ENCODE measurements around the gene CER1.

CER1 gene, protein sequence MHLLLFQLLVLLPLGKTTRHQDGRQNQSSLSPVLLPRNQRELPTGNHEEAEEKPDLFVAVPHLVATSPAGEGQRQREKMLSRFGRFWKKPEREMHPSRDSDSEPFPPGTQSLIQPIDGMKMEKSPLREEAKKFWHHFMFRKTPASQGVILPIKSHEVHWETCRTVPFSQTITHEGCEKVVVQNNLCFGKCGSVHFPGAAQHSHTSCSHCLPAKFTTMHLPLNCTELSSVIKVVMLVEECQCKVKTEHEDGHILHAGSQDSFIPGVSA

DNA sequence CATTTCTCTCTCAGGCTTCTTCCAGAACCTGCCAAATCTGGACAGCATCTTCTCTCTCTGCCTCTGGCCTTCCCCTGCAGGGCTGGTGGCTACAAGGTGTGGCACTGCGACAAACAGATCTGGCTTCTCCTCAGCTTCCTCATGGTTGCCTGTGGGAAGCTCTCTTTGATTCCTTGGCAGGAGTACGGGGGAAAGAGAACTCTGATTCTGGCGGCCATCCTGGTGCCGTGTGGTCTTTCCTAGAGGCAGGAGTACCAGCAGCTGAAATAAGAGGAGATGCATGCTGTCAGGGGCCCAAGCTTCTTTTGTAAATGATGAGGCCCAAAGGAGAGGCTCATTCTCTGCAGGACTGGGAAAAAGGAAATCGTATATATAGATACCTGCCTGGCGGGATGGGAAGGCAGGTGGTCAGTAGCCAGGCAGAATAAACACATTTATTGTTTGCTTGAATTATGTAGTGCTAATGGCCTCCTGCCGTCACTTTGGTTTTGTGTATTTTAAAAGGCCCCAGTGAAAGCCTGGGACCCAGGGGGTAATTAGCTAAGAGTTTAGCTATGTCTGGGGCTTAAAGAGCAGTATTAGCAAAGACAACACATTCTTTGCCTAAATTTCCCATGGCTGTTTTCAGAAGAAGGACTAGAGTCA is at the start of gene CER1:
Gene CER1 (minus strand): TSS at position 343 of the 645 bp plus-strand sequence. CDS start 61 bp downstream, at position 282.
- ATAC-seq (no peak), DNase-seq (no peak)

DNA sequence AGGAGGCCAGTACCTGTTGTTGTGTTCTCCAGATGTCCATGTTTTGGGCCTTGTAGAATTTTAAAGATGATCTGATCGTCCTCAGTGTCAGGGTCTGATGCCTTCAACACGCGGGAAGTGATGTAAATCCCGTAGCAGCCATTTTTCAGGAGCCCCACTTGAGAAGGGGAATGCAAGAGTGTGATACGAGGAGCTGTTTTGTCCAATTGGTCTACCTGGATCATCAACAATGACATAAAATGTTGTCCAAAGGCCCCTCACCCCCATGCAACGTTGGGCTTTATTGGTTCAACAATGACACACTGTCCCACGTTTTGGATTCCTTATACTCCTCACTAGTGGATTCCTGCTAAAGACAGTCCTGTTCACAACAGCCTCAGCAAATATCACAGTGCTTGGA is 48.1 kb upstream of the CER1 start:
- ATAC-seq (no peak), DNase-seq (no peak)

DNA sequence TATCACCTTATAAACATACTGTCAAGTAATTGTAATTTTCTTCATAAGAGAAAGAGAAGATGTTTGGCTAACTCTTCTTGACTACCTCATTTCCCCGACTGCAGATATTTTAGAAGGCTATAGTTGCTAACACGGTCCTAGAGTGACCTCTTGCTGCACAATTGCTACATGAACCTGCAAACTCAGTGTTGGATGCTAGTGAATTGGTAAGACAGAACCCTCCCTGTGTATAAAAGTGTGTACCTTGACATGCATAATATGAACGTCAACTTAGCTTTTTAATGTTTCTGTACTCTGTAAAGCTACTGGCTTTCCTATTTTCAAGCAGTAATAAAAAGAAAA is 46.7 kb upstream of the CER1 start:
- no peak for ATAC-seq

DNA sequence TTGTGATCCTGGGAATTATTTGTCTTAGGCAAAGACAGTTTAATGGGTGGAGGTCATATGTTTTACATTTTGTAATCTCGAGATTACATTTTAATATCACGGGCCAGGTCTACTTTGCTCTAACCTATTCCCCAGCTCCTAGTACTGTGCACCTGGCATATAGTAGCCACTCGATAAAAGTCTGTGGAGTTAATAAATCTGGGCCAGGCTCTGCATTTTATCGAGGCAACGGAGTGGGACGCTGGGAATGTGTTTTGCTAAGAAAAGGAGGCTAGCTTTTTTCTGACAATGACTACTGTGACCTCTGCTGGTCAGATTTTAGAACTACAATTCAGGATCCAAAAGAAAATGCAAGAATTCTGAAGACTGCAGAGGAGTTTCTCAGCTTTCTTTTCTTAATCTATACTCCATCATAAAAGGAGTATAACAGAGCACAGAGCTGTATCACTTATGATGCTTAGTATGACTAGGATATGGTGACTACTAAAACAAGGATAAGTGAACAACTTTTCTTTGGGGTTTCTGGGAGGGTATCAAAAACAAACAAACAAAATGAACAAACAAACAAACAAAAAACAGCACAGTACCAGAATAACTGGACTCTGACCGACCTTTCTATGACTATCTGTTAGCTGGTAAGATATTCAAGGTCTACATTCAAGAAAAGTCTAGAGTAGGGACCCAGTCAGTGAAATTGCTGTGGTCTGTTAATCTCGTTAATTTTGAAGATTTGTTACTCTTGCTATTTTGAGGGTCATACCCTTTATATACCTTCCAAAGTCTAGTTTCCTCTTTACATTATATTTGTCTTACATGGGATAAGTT is 46.1 kb upstream of the CER1 start:
- no peak for ATAC-seq
- DNase-seq: no peak

More for the DNA sequence above, 46.7 kb upstream of the CER1 start:
- DNase-seq: no peak

DNA sequence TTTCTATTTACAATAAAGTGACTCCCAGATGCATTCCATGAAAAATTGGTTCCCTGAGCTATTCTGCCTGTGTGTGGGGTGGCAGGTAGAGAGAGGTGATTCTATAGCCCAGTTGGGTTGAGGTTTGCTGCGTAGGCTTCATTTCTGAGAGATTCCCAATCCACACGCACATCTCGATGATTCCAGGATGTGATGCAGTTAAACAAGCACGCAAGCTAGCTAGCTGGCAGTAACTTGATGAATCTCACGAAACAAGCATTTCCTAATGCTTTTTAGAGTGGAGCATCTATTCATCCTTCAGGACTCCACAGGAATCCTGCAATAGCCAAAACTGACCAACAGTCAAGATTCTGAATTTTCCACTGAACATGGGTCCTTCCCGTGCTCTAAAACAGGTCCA is 43.8 kb upstream of the CER1 start:
- ATAC-seq (no peak), DNase-seq (no peak)

DNA sequence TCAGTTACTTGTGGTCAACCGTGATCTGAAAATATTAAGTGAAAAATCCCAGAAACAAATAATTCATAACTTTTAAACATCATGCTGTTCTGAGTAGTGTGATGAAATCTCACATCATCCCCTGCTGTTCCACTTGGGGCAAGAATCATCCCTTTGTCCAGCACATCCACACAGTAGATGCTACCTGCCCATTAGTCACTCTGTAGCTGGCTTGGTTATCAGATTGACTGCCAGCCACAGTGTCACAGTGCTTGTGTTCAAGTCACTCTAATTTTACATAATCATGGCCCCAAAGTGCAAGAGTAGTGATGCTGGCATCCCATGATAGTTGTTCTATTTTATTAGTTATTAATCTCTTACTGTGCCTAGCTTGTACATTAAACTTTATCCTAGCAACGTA is 39.1 kb upstream of the CER1 start:
- ATAC-seq: no peak

DNA sequence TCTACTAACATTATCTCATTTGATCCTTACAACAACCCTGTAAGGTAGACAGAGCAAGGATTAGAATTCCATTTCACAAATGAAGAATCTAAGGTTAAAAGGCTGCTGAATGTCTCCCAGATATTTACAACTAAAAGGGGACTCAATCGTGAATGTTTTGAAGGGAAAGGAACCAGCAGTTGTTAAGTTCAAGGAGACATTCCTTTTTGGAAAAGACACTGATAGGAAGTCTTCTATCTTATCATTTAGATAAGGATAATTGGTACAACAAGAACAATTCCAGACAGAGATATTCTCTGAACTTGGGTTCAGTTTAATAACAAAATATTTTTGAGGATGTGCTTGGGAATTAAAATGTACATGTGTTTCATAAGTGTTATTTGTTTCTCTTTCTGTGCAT is 37.5 kb upstream of the CER1 start:
- no peak for ATAC-seq
- no peak for DNase-seq

More for the DNA sequence above, 39.1 kb upstream of the CER1 start:
- no peak for DNase-seq

DNA sequence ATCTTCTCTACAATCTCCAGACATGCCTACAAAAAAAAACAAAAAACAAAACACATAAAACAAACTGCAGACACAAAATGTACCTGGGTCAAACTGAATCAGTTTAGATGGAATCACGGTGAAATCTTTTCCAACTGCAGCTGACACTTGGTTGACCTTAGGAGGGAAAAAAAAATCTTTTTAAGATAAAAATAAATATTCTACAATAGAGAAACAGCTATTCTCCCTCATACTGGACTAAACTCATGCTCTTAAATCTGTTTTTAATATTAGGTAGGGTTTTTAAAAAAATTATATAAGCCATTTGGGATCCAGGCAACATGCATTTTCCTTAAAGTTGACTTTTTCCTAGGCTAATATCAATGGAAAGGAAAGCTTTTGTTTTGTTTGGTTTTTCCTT is 33.8 kb upstream of the CER1 start:
- ATAC-seq (no peak), DNase-seq (no peak)

DNA sequence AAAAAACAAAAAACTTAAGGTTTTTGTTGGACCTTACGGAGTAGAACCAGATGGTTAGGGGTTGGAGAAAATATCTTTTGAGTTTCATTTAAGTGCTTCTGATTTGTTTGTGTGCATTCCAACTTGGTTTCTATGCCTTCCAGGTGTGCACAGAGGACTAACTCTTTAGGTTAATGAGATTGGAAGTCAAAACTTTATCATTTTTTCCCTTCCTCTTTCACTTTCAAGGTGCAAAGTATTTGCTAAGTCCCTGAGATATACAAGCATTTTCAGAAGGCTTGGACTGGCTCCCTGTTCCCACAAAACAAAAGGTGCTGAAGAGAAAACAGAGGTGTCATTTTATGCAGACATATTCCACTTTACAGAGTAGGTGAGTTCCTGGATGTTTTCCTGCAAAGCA is 30.3 kb upstream of the CER1 start:
- DNase-seq (no peak), ATAC-seq (no peak)

DNA sequence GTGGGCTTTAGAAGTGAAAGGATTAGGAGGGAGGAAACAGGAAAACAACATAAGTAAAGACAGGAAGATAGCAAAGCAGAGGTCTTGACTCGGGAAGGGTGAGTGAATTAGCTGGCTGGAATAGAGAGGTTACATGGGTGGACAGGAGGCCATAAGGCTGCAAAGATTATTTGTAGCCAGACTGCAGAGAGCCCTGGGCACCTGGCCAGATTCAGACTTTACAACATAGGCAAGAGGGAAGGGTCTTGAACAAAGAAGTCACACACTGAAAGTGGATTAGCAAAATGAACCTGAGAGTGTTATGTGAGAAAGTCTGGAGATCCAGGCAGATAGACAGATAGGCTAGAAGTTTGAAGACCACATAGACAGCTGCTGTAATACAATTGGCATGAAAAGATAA is 29.7 kb upstream of the CER1 start:
- DNase-seq: no peak

DNA sequence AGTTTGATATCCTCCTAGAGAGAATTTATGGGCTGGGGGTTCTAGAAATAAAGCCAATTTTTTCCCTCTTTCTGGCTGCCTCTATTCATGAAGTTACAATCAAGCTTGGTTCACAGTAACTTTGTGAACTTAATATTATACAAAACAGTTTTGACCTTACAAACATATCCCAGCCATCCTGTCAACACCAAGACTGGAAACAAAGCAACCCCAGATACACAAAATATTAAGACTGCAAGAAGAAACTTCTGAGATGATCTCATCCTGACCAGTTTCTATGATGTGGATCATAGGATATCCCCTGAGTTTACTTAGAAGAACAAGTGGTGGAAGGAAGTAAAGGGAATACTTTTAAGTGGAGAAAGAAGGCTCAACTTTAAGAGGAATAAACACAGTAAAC is 28.3 kb upstream of the CER1 start:
- no peak for ATAC-seq
- DNase-seq: no peak

More for the DNA sequence above, 29.7 kb upstream of the CER1 start:
- no peak for ATAC-seq

DNA sequence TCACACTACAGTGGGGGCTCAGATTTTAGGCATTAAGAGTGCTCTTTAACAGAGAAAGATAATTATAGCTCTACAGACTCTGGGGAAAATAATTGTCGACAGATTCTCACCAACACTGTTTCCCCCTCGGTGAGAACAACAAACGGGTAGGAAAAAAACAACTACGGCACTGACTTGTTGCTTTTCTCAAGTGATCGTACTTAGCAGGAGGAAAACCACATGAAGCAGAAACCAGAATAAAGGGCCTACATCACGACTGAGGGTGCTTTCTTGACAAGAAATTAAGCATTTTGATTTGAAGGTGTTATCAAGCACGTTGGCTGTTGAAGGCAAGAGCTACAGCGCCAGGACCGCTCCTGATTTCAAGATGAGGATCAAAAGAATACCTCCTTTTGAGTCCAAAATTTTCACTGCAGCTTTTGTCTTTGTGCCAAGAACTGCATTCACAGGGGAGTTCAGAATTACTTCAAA is 27.2 kb upstream of the CER1 start:
- DNase-seq (no peak), ATAC-seq (no peak)

DNA sequence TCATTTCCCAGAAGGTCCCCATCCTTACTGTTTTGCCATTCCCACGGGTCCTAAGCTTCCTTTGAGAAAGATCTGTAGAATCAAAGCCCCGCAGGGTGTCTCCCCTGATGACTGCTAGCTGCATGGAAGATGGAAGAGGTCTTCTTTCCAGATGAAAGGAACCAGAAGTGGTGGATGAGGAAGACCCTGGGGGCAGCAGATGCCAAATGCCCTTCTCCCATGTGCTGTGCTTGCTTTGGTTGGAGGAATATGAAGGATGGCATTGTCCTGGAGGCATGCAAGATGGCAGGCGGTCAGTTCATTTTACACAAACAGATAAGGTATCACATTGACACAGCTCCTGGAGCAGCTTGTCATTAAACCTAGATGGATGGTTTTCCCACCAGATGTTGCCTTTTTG is 25.8 kb upstream of the CER1 start:
- DNase-seq (no peak), ATAC-seq (no peak)

DNA sequence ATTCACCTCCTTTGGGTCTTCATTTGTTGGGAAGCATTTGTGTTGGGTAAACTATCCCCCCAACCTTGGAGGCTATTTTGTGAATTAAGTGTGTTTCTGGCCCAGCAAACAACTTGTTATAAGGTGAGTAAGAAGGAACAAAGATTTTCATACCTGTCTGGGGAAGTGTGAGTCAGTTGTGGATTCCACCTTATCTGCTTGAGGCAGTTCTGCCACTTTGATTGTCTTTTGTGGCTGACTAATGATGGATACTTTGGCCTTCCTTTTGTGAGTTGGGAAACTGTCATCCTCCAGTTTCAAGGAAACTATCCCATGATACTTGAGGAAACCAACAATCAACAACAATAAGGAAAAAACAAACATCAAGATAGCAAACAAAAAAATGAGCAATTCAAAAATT is 24.6 kb upstream of the CER1 start:
- ATAC-seq (no peak), DNase-seq (no peak)

DNA sequence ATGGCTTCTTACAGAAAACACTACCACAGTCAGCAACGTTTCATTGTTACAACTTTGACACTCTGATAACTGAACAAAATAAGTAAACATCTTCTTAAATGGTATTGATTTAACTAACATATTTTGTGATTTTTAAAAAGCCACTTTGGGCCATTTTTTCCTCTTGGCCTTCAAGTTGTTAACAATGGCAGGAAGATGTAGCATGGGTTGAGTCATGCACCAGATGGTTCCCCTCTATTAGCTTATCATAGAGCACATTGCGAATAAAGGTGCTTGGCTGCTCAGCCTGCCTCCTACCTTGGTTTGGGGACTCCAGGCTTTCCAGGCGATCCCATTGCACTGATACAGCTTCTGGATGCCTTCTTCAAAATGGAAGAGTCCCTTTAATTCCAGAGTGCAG is 24.1 kb upstream of the CER1 start:
- ATAC-seq (no peak), DNase-seq (no peak)

DNA sequence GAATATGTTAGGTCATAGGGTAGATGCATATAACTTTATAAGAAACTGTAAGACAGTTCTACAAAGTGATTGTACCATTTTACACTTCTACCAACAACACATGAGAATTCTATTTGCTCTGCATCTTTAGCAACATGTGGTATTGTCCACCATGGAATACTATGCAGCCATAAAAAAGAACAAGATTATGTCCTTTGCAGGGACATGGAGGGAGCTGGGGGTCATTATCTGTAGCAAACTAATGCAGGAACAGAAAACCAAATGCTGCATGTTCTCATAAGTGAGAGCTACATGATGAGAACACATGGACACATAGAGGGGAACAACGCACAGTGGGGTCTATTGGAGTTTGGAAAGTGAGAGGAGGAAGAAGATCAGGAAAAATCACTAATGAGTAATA is 22.2 kb upstream of the CER1 start:
- DNase-seq: no peak
- ATAC-seq: no peak

DNA sequence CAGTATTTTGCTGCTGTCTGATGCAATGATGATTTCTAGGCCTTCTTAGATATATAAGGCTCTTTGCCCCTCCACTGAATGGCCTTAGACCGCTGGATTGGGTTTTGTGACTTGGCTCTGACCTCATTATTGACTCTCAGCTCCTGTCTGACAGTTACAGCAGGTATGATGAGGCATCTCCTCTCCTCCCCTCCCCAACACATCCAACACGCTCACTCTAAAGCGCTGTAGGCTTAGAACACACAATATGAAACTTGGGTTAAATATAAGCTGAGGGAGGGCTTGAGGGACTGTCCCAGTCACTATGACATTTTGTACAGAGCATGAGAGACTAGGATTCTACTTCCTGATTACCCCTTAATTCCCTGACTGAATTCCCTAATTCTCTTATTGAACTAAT is 18.8 kb upstream of the CER1 start:
- ATAC-seq (peak; percentile 55), DNase-seq (no peak)

DNA sequence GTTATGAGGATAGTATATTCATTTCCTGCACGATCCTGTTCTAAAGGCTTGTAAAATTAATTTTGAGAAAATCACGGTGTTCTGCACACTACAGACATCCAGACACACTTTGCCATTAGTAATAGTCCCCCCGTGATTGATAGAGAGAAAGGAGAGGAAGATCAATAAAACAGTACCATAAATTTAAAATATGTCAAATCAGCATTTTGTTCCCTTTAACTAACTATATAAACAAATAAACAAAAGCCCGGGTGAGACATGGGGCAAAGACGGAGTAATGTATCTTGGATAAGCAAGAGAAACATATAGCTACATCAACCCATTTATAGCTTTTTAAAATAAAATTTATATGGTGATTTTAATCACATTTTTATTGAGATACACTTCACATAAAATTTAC is 10.6 kb upstream of the CER1 start:
- ATAC-seq (no peak), DNase-seq (no peak)

DNA sequence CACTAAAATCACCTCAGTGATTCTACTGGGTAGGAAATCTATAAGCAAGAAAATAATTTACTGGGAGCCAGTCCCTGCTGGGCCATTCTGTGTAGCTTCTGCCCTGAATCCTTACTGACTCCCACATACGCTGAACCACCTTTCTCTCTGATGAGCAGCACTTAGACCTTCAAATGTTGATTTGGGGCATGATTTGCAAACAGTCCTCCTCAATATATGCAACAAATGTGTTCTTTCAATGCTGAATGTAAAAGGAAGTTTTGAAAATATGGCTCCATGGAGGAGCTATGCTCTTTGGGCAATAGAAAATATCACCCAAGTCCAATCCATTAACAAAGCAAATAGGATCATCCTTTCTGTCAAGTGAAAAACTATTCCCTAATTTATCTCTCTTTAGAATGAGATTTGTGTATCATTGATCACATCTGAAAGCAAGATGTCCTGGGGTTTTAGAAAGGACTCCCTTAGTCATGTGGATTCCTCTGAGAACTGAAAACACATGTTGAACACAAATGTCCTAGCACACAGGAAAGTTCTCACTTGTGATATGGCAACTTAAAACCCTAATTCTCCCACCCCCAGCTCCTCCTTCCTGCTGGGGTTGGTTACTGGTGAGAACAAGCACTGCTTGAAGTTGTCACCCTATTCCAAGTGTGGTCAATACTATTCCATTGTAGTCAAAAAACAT is 8.9 kb upstream of the CER1 start:
- DNase-seq (no peak), ATAC-seq (no peak)

DNA sequence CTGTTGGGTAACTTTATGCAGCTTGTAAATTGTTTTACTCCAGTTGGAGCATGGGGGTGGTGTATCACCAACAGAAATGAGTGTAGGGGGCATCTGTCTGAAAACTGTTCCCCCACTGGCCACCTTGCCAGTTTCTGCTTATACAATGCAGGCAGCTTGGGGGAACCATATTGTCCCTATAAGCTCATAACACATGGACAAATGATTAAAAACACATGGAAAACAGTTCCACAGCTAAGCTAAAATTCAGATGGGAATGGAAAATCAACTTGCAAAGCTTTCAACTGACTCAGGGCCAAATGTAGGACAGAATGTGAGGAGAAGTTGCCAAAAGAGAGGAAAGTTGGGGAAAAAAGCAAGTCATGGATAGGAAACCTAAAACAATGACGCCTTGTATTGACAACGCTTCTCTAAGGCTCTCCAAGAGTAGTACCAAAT is 7.9 kb upstream of the CER1 start:
- ATAC-seq: no peak
- no peak for DNase-seq

DNA sequence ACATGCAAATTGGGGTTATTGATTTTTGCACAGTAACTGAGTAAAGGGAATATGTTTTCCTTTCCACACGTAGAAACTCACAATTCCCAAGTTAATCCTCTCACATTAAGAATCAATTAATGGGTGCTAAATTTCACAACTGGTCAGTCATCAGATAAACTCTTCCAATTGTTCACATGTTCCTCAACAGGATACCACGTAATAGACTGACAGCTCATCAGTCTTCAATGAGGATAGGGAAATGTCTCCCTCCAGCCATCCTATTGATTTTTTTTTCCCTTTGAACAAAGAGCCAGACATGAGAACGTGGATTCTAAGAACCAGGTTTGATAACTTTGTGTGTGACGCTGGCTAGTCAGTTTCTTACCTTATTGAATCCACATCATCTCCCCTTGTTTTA is 768 bp upstream of the CER1 start:
- no peak for DNase-seq

DNA sequence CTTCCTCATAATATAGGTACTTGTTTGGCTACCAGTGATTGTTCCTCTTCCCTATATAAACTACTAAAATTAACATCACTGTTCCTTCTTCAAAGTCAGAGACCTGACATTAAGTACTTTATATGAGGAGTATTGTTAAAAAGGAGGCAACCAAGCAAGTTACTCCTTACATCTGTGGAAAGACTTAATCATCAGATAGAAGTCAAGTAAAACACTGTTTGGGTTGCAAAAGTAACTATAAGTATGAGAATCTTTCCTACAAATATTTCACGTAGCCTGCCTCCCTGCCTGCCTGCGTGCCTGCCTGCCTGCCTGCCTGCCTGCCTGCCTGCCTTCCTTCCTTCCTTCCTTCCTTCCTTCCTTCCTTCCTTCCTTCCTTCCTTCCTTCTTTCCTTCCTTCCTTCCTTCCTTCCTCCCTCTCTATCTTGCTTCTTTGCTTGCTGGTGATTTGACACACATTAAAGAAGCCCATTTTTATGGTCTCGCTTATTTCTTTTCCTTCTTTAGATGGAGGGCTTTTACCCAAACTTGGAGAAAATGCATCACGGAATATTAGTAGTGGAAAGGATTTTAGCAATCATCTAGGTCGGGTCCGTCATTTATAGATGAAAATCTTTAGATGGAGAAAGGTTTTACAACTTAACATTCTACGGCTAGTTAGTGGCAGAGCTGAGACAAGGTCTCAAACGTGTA is 3.2 kb downstream of the CER1 start:
- ATAC-seq (no peak), DNase-seq (no peak)

More for the DNA sequence above, 768 bp upstream of the CER1 start:
- no peak for ATAC-seq
